GM10847 (cell line): ENCODE measurements around the gene ICOS.

ENCODE experiments used
- POLR2A ChIP-seq: IDR thresholded peaks from 2 replicates; pipeline ENCODE4 v1.6.1; 2011; ENCODE audit not compliant: insufficient read length; ENCODE audit errors: extremely low read depth

The ICOS gene

GRCh38 chr2:203948733-203949132 is 12.2 kb downstream of the ICOS start:
- TF ChIP-seq POLR2A: no peak

- no peak for TF ChIP-seq POLR2A
Observed at GRCh38 chr2:203949228-203949627, 12.7 kb downstream of the ICOS start.

DNA sequence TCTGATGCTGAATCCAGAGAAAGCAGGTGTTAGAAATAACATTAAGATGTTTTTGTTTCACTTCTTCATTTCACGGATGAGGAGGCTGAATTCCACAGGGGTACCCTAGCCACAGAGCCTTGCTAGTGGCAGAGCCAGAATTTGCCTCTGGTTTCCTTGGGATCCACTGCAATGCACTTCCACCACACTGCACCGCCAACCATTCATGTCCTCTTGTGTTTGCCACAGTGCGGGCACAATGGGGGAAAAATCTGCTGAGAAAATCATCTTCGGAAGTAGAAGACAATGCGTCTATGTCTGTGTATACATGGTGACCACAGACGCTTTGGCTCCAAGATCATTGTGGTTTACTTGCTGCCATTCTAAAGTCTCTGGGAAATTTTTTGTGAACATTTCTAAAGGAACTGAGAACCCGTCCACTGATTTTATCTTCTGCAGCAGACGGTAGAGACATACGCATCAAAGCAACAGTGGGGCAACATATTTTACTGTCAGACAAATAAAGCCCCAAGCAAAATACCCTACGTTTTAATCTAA is 14.9 kb downstream of the ICOS start:
- no peak for TF ChIP-seq POLR2A

DNA sequence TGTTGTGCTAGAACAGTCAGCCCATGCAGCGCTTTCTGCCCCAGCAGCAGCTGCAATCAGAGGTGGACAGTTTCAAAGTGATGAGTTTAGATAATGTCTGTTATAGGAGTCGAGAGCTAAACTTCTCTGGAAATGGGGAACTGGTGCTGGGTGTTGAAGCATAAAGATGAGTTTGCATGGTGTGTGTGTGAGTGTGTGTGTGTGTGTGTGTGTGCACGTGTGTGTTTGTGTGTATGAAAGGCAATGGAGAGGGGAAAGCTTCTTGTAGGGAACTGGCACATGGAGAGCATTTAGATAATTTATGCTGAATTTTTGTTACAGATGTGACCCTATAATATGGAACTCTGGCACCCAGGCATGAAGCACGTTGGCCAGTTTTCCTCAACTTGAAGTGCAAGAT is 22.7 kb downstream of the ICOS start:
- no peak for TF ChIP-seq POLR2A

DNA sequence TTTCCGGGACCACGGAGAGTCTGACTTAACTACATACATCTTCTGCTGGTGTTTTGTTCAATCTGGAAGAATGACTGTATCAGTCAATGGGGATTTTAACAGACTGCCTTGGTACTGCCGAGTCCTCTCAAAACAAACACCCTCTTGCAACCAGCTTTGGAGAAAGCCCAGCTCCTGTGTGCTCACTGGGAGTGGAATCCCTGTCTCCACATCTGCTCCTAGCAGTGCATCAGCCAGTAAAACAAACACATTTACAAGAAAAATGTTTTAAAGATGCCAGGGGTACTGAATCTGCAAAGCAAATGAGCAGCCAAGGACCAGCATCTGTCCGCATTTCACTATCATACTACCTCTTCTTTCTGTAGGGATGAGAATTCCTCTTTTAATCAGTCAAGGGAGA is 23.1 kb downstream of the ICOS start:
- no peak for TF ChIP-seq POLR2A

DNA sequence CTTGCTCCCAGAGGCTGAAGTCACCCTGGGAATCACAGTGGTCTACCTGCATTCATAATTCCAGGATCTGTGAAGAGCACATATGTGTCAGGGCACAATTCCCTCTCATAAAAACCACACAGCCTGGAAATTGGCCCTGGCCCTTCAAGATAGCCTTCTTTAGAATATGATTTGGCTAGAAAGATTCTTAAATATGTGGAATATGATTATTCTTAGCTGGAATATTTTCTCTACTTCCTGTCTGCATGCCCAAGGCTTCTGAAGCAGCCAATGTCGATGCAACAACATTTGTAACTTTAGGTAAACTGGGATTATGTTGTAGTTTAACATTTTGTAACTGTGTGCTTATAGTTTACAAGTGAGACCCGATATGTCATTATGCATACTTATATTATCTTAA is 24.2 kb downstream of the ICOS start:
- no peak for TF ChIP-seq POLR2A

- no peak for TF ChIP-seq POLR2A
Observed at GRCh38 chr2:203971251-203971650, 34.7 kb downstream of the ICOS start.

- TF ChIP-seq POLR2A: no peak
Observed at GRCh38 chr2:203972066-203972465, 35.5 kb downstream of the ICOS start.

GRCh38 chr2:203973000-203973399 is 36.4 kb downstream of the ICOS start:
- TF ChIP-seq POLR2A: no peak

- no peak for TF ChIP-seq POLR2A
Observed at GRCh38 chr2:203973676-203974075, 37.1 kb downstream of the ICOS start.

- TF ChIP-seq POLR2A: no peak
Observed at GRCh38 chr2:203975912-203976311, 39.3 kb downstream of the ICOS start.

DNA sequence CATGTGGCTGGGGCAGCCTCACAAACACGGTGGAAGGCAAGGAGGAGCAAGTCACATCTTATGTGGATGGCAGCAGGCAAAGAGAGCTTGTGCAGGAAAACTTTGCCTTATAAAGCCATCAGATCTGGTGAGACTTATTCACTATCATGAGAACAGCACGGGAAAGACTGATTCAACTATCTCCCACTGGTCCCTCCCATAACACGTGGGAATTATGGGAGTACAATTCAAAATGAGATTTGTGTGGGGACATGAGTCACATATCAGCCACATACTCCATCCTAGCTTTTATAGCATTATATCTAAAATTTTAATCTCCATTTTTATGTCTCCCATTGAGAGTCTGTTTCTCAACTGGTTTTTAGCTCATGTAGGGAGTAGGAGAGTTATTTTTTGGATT is 45.7 kb downstream of the ICOS start:
- no peak for TF ChIP-seq POLR2A

DNA sequence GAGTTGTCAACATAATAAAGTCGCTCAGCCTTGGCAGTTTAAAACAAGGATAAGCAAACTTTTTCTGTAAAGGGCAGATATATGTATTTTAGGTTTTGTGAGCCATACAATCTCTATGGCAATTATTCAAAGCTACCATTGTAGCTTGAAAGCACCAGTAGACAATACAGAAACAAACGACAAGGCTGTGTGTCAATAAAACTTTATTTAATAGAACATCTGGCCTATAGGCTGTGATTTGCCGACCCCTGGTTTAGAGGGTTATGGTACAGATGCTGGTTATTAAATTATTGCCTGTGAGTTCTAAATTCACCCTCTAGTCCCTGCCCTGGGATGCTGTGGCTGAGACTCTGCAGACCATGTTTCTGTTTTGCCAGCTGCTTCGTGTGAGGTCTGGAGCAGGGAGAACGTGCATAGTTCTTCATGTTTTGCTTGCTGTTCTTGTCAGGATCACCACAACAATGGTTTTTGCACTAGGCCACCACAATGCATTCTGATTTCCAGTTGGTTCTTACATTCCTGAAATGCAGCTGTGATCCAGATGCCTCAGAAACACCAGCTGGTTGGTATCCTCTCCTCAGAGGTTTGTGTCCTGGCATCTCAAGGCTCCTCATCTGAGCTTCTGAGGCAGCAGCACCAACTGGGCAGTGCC is 46.6 kb downstream of the ICOS start:
- no peak for TF ChIP-seq POLR2A

DNA sequence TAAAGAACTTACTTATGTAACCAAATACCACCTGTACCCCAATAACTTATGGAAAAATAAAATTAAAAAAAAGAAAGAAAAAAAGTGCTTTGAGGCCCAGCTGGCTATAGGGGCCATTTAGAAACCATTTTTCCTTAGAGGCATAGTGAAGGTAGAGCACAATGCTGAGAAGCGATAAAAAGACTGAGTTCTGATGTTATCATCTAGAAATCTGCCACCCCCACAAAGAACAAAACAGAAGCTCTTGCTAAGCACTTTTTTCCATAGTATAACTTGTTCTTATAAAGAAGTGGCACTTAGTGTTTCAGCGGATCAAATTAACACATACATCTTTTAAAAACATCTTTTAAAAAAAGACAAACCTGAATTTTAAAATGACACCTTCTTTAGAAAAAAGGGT is 51.4 kb downstream of the ICOS start:
- no peak for TF ChIP-seq POLR2A

- TF ChIP-seq POLR2A: no peak
Observed at GRCh38 chr2:203988500-203989260, 52.1 kb downstream of the ICOS start.

DNA sequence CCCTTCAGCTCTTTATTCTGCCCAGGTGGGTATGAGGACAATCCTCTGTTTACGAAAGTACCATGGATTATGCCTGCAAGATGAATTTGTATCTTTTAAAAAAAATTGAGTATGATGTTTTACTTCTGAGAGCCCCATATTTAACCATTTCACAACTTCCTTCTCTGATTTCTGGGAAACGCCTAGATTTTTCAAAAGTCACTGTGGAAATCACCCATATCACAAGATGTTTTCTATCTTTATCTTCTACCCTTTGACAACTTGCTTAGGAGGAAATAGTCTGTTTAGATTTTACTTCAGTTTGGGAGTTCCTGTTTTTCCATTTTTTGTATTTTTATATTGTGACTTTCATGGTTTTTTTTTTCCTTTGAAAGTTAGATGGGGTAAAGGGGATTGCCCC is 53.0 kb downstream of the ICOS start:
- no peak for TF ChIP-seq POLR2A
